GM12801 (cell line): Measurements from ENCODE around the gene CDC42EP5.

Source experiments
- CTCF ChIP-seq: IDR thresholded peaks from one replicate; pipeline ENCODE4 v1.5.1; 2011; ENCODE audit warnings: control low read depth; ENCODE audit not compliant: insufficient read length; ENCODE audit errors: extremely low read depth

The CDC42EP5 gene

GRCh38 chr19:54453921-54454780 is 18.9 kb downstream of the CDC42EP5 start:
- TF ChIP-seq CTCF: no peak

- TF ChIP-seq CTCF: no peak
Measured at GRCh38 chr19:54452626-54453025, 20.5 kb downstream of the CDC42EP5 start.

- no peak for TF ChIP-seq CTCF
Measured at GRCh38 chr19:54451997-54452396, 21.1 kb downstream of the CDC42EP5 start.

- no peak for TF ChIP-seq CTCF
Measured at GRCh38 chr19:54451331-54451871, 21.7 kb downstream of the CDC42EP5 start.

- TF ChIP-seq CTCF: no peak
Measured at GRCh38 chr19:54449701-54450069, 23.4 kb downstream of the CDC42EP5 start.

GRCh38 chr19:54448774-54449700 is 24.1 kb downstream of the CDC42EP5 start, which contains the start of gene LENG8:
Gene LENG8 (plus strand): TSS chr19:54449199. CDS start chr19:54451345, 2,146 bp downstream.
- TF ChIP-seq CTCF: no peak
